H1 (cell line): ENCODE results near the gene CALD1. TPM values are rescaled to one million over a fixed set of nuclear protein-coding genes. Genes with fewer than 3 reads are reported as not detected.

Experiments
- CTCF ChIA-PET: fragments of 300-600 bp; sonication (Branson Sonifier 250); formaldehyde crosslinking; loops from one replicate; lab custom pipeline; 2021; ENCODE audit not compliant: partially characterized antibody; lab: Charles Lee
- POLR2A ChIA-PET: fragments of 300-600 bp; sonication (Branson Sonifier 250); formaldehyde crosslinking; loops from one replicate; lab custom pipeline; 2021; ENCODE audit warnings: inconsistent platforms; ENCODE audit not compliant: partially characterized antibody; lab: Charles Lee
- DNase-seq, 2 experiments: peaks; one replicate each; pipeline versions ENCODE4 v3.0.0 to v3.0.0-alpha.2; 2010 to 2022; ENCODE audit warnings: low spot score in 2 of 2, low read depth in 1 of 2, mixed read lengths in 1 of 2
- FAIRE-seq: peaks from 2 replicates; lab custom pipeline; 2011; peaks lifted over from hg19 to GRCh38; lab: Jason Lieb, UNC
- H2AFZ ChIP-seq: 2 replicates; pipeline ENCODE4 v1.8.1; 2012; ENCODE audit warnings: low read length, inconsistent platforms
- H2AK5ac ChIP-seq: 2 replicates; pipeline ENCODE4 v1.6.1; 2013; ENCODE audit warnings: low read depth, low read length
- H2BK120ac ChIP-seq: replicated peaks from 2 replicates; pipeline ENCODE3; 2013; ENCODE audit warnings: low read depth, low read length, inconsistent platforms
- H2BK12ac ChIP-seq: 2 replicates; pipeline ENCODE4 v1.6.1; 2013; ENCODE audit warnings: low read depth, low read length
- H2BK15ac ChIP-seq: 2 replicates; pipeline ENCODE4 v1.6.1; 2013; ENCODE audit warnings: low read length
- H2BK20ac ChIP-seq: 2 replicates; pipeline ENCODE4 v1.6.1; 2013; ENCODE audit warnings: low read length
- H2BK5ac ChIP-seq: 2 replicates; pipeline ENCODE4 v1.6.1; 2013; ENCODE audit warnings: low read depth, low read length
- H3K14ac ChIP-seq: 2 replicates; pipeline ENCODE4 v1.6.1; 2013; ENCODE audit warnings: inconsistent platforms; ENCODE audit not compliant: insufficient read length
- H3K18ac ChIP-seq: 2 replicates; pipeline ENCODE4 v1.6.1; 2013; ENCODE audit warnings: low read length; ENCODE audit errors: extremely low read depth
- H3K23ac ChIP-seq: 2 replicates; pipeline ENCODE4 v1.6.1; 2013; ENCODE audit warnings: inconsistent platforms; ENCODE audit not compliant: insufficient read length
- H3K23me2 ChIP-seq: 2 replicates; pipeline ENCODE4 v1.6.1; 2013; ENCODE audit warnings: low read depth, low read length
- H3K27ac ChIP-seq: 2 replicates; pipeline ENCODE4 v1.6.1; 2011; ENCODE audit warnings: low read depth, low read length, inconsistent platforms
- H3K27me3 ChIP-seq, 4 experiments: replicated peaks in 1 of 4; 1 replicate in 1 of 4; 2 replicates in 3 of 4; pipeline versions ENCODE4 v1.6.1 to v1.8.1; 2011 to 2013; ENCODE audit warnings: low read length in 3 of 4, mild to moderate bottlenecking in 3 of 4, inconsistent platforms in 2 of 4, mixed read lengths in 2 of 4, moderate library complexity in 1 of 4; ENCODE audit not compliant: control insufficient read depth in 3 of 4, insufficient read depth in 3 of 4; ENCODE audit errors: extremely low read depth in 1 of 4
- H3K36me3 ChIP-seq, 4 experiments: 2 replicates each; pipeline versions ENCODE4 v1.6.1 to v1.8.1; 2011 to 2013; ENCODE audit warnings: mild to moderate bottlenecking in 4 of 4, low read length in 3 of 4, moderate library complexity in 2 of 4, control low read depth in 1 of 4, inconsistent platforms in 1 of 4; ENCODE audit not compliant: insufficient read depth in 4 of 4, control insufficient read depth in 2 of 4
- H3K4ac ChIP-seq: replicated peaks from 2 replicates; pipeline ENCODE3; 2013; ENCODE audit warnings: low read length, low read depth, mixed read lengths, inconsistent platforms; ENCODE audit not compliant: insufficient read length
- H3K4me1 ChIP-seq, 4 experiments: replicated peaks in 1 of 4; 1 replicate in 1 of 4; 2 replicates in 3 of 4; pipeline versions ENCODE4 v1.6.1 to v1.8.1; 2011 to 2013; ENCODE audit warnings: low read length in 3 of 4, inconsistent platforms in 2 of 4, mixed read lengths in 1 of 4; ENCODE audit not compliant: insufficient read depth in 4 of 4, control insufficient read depth in 3 of 4
- H3K4me2 ChIP-seq, 2 experiments: 2 replicates each; pipeline versions ENCODE4 v1.6.1 to v1.8.1; 2011 to 2013; ENCODE audit warnings: low read depth in 2 of 2, low read length in 2 of 2, control low read depth in 1 of 2, inconsistent platforms in 1 of 2, mild to moderate bottlenecking in 1 of 2; ENCODE audit not compliant: insufficient read depth in 1 of 2
- H3K4me3 ChIP-seq, 4 experiments: fragments of 200-600, 300-600 bp in 1 of 4; sonication (generic), shearing (Covaris generic), sonication (Bioruptor Twin) in 1 of 4; 2 replicates each; pipeline versions ENCODE4 v1.5.1 to v1.8.1; 2011 to 2016; ENCODE audit warnings: low read length in 4 of 4, low read depth in 3 of 4, control low read depth in 2 of 4, inconsistent platforms in 2 of 4, mild to moderate bottlenecking in 2 of 4, mixed read lengths in 1 of 4, moderate library complexity in 1 of 4; ENCODE audit not compliant: insufficient read depth in 2 of 4; ENCODE audit errors: extremely low read depth in 1 of 4
- H3K56ac ChIP-seq: replicated peaks from 2 replicates; pipeline ENCODE3; 2013; ENCODE audit warnings: low read depth, mild to moderate bottlenecking, mixed read lengths, low read length, inconsistent platforms; ENCODE audit not compliant: insufficient read length
- H3K79me1 ChIP-seq: 2 replicates; pipeline ENCODE4 v1.6.1; 2013; ENCODE audit warnings: low read depth, low read length, control low read depth
- H3K79me2 ChIP-seq, 2 experiments: 2 replicates each; pipeline versions ENCODE4 v1.6.1 to v1.8.1; 2012 to 2013; ENCODE audit warnings: low read length in 2 of 2, mild to moderate bottlenecking in 2 of 2, inconsistent platforms in 1 of 2; ENCODE audit not compliant: insufficient read depth in 2 of 2, control insufficient read depth in 1 of 2
- H3K9ac ChIP-seq, 4 experiments: replicated peaks in 1 of 4; 1 replicate in 1 of 4; 2 replicates in 3 of 4; pipeline versions ENCODE4 v1.6.1 to v1.8.1; 2011 to 2013; ENCODE audit warnings: low read depth in 3 of 4, low read length in 3 of 4, control low read depth in 2 of 4, mild to moderate bottlenecking in 2 of 4, moderate library complexity in 2 of 4, inconsistent platforms in 1 of 4; ENCODE audit errors: extremely low read depth in 1 of 4
- H3K9me3 ChIP-seq, 2 experiments: 2 replicates each; pipeline versions ENCODE4 v1.6.1 to v1.8.1; 2012 to 2013; ENCODE audit warnings: mild to moderate bottlenecking in 2 of 2, moderate library complexity in 2 of 2, control low read depth in 1 of 2, inconsistent platforms in 1 of 2, low read depth in 1 of 2, low read length in 1 of 2, mixed read lengths in 1 of 2; ENCODE audit not compliant: insufficient read depth in 2 of 2
- H4K20me1 ChIP-seq, 2 experiments: replicated peaks in 1 of 2; 2 replicates each; pipeline versions ENCODE3 to v1.8.1; 2011 to 2013; ENCODE audit warnings: inconsistent platforms in 2 of 2, low read length in 2 of 2, mild to moderate bottlenecking in 1 of 2; ENCODE audit not compliant: insufficient read depth in 2 of 2, control insufficient read depth in 1 of 2
- H4K5ac ChIP-seq: 2 replicates; pipeline ENCODE4 v1.6.1; 2013; ENCODE audit warnings: low read length, low read depth, mixed read lengths, inconsistent platforms; ENCODE audit not compliant: insufficient read length
- H4K8ac ChIP-seq: 2 replicates; pipeline ENCODE4 v1.8.0; 2013; ENCODE audit warnings: mild to moderate bottlenecking, moderate library complexity, low read length, inconsistent platforms; ENCODE audit not compliant: insufficient read depth; ENCODE audit errors: extremely low read depth
- H4K91ac ChIP-seq: replicated peaks from 2 replicates; pipeline ENCODE3; 2013; ENCODE audit warnings: low read length, mixed read lengths, inconsistent platforms; ENCODE audit not compliant: insufficient read length
- CHD1 ChIP-seq: IDR thresholded peaks from 2 replicates; pipeline ENCODE4 v1.6.1; 2012; ENCODE audit warnings: low read depth, low read length, improper control_type of control experiment
- MAFK ChIP-seq: IDR thresholded peaks from 2 replicates; pipeline ENCODE4 v1.6.1; 2012; ENCODE audit warnings: low read depth, mild to moderate bottlenecking, improper control_type of control experiment, low read length
- POU5F1 ChIP-seq: IDR thresholded peaks from 2 replicates; pipeline ENCODE4 v1.6.1; 2011; ENCODE audit warnings: low read depth, mild to moderate bottlenecking, low read length, moderate library complexity
- RNF2 ChIP-seq: fragments of 200-900, 300-1000 bp; sonication (generic); IDR thresholded peaks from 2 replicates; pipeline ENCODE4 v1.7.1; 2016; ENCODE audit warnings: borderline replicate concordance, low read depth, mild to moderate bottlenecking, antibody characterized with exemption, low read length; ENCODE audit not compliant: poor library complexity, severe bottlenecking; ENCODE audit errors: missing control alignments
- SUZ12 ChIP-seq: fragments of 200-600 bp; sonication (generic); IDR thresholded peaks from 2 replicates; pipeline ENCODE4 v1.6.1; 2012; ENCODE audit warnings: mild to moderate bottlenecking, inconsistent platforms, low read length, moderate library complexity, mixed read lengths
- WGBS, 2 experiments: shearing (Covaris generic) in 1 of 2; methylation state at CpG; one replicate each; pipeline versions ENCODE4 v1.1.6 to v1.1.7; 2013 to 2015; ENCODE audit warnings: low lambda C conversion rate in 2 of 2, mixed read lengths in 2 of 2, inconsistent platforms in 1 of 2, low coverage in 1 of 2, missing lambda C conversion rate in 1 of 2; ENCODE audit not compliant: insufficient replicate concordance in 2 of 2, insufficient coverage in 1 of 2, insufficient read length in 1 of 2; ENCODE audit errors: extremely low coverage in 1 of 2, missing lambda C conversion rate in 1 of 2; 5-methylcytosine and 5-hydroxymethylcytosine counted together
- polyA plus RNA-seq, 7 experiments: library from polyadenylated mRNA; depleted of rRNA in 3 of 7; stranded (reverse) in 5 of 7; unstranded in 2 of 7; fragments of >200 nt in 5 of 7; fragments of 200-250 nt in 2 of 7; gene quantifications; 1 replicate in 5 of 7; 2 replicates in 1 of 7; 4 replicates in 1 of 7; pipeline versions ENCODE4 v1.2.1 to v1.2.3, GENCODE V29; 2011 to 2013; ENCODE audit warnings: missing spikeins in 2 of 7, mixed read lengths in 2 of 7
- total RNA-seq: library from RNA; stranded (reverse); fragmentation: NEBNext Ultra II Directional; extraction: Animal tissue kit (Norgen Biotek cat#: 25700); gene quantifications from 2 replicates; pipeline ENCODE4 v1.2.1, GENCODE V29; 2021

The CALD1 gene
- total and polyA plus RNA-seq, 2 of the 8 experiments (the other 6 are each of a cell fraction or from before 2014, with no cell fraction given), result 34.3 to 177 TPM

GRCh38 chr7:134933460-134934068 is 154.1 kb downstream of the CALD1 start:
- H3K4me1 ChIP-seq, result no peaks in the 10 kb centered on the region
- no peak overlapping the region for H4K91ac ChIP-seq
- ChIA-PET CTCF (interaction anchor here (1.0 to 1.3 kb wide), 2 partner anchors 29 to 209 kb away, joined by 3 read pairs; no protein-coding TSS in a partner anchor), POLR2A (no interaction called here)
- H3K56ac ChIP-seq, result no peak overlapping the region
- H3K14ac ChIP-seq, result no peak overlapping the region
- no peak overlapping the region for H2BK120ac ChIP-seq
- no peak overlapping the region for H3K23ac ChIP-seq
- H4K5ac ChIP-seq, result no peak overlapping the region
- H3K27me3 ChIP-seq, result no peaks in the 10 kb centered on the region
- no peaks in the 10 kb centered on the region for H3K79me1 ChIP-seq
- H2BK5ac ChIP-seq, result no peak overlapping the region; the same call in 1 of the 2 replicates
- H3K23me2 ChIP-seq, result no peaks in the 10 kb centered on the region
- no peak overlapping the region for H3K4me3 ChIP-seq
- H2BK15ac ChIP-seq, result no peak overlapping the region
- no peak overlapping the region for H2AK5ac ChIP-seq
- H3K36me3 ChIP-seq, result peaks cover 0 to 26% (median 8%) of the 10 kb centered on the region in 4 experiments; a peak in 6 of 8 replicates
- H3K4ac ChIP-seq, result no peak overlapping the region
- H3K79me2 ChIP-seq, result no peaks in the 10 kb centered on the region
- WGBS, 2 experiments, result 80% methylated on average over 3 of the region's 3 CpGs; no CpG with 5 or more reads in 1 of the 2 experiments
- no peak overlapping the region for H3K9ac ChIP-seq
- H2BK20ac ChIP-seq, result no peak overlapping the region
- no peak overlapping the region for H3K27ac ChIP-seq
- no peak overlapping the region for H2BK12ac ChIP-seq
- TF ChIP-seq RNF2 (no peak), MAFK (no peak), CHD1 (no peak), POU5F1 (no peak), SUZ12 (no peak)
- DNase-seq (no peak), FAIRE-seq (no peak)
- H4K20me1 ChIP-seq, result no peaks in the 10 kb centered on the region
- H3K18ac ChIP-seq, result no peak overlapping the region
- H3K9me3 ChIP-seq, result no peaks in the 10 kb centered on the region
- H2AFZ ChIP-seq, result no peak overlapping the region
- H3K4me2 ChIP-seq, result no peak overlapping the region
- no peak overlapping the region for H4K8ac ChIP-seq
